Peyer's patch (tissue), 4 donors: ENCODE data around the gene MACROH2A1.

Source experiments
- CTCF ChIP-seq, 6 experiments: fragments of 450-650 bp in 4 of 6; fragments of 200-600 bp in 2 of 6; sonication (generic) in 1 of 6; IDR thresholded peaks; one replicate each; pipeline ENCODE4 v1.5.1; 2017 to 2019; ENCODE audit warnings: antibody characterized with exemption in 6 of 6, mild to moderate bottlenecking in 3 of 6, moderate library complexity in 1 of 6
- POLR2A ChIP-seq, 2 donors: fragments of 450-650 bp; IDR thresholded peaks; one replicate each; pipeline ENCODE4 v1.5.1; 2017; ENCODE audit warnings: antibody characterized with exemption in 2 of 2, mild to moderate bottlenecking in 2 of 2, moderate library complexity in 2 of 2

DNA sequence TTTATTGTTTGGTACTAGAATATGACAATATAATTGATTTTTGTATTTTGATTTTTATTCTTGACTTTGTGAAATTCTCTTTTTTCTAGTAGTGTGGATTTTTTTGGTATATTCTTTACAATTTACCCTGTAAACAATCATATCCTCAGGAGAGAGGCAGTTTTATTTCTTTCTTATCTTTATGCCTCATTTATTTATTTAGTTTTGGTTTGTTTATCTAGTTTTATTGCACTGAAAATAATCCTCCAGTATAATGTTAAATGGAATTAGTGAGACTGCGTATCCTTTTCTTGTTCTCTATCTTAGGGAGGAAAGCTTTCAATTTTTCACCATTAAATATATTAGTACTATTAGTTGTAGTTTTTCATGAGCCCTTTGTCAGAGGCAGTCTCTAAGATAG, 109.4 kb downstream of the MACROH2A1 start:
- TF ChIP-seq CTCF (IDR thresholded peaks at IDR 0.05) (no peak), POLR2A (IDR thresholded peaks at IDR 0.05) (no peak)
